ENCODE measurements around the gene CFAP74. TPM values are rescaled to one million over a fixed set of nuclear protein-coding genes. Genes with fewer than 3 reads are reported as not detected.

CFAP74 gene
- total RNA-seq, 1 donor from 2014 or later = not detected

DNA sequence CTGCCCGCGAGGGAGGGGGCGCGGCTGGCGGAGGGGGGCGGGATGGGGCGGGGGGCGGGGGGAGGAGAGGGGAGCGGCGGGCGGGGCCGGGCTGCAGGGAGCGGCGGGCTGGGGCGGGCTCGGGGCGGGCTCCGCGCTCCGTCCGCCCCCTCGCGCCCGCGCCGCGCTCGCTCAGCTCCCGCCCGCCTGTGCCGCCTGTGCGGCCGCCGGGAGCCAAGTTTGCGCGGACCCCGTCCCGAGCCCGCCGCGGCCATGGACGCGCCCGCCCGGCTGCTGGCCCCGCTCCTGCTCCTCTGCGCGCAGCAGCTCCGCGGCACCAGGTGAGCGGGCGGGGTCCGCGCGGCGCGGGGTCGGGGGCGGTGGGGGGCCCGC, 15.6 kb upstream of the CFAP74 start, which contains the start of gene GABRD:
Gene GABRD, plus strand, starts transcription at position 174 of the 372 bp plus-strand sequence. Its CDS starts 79 bp downstream, at position 253.
- no peak for DNase-seq (ENCODE audit: low read depth)
- H3K27me3 ChIP-seq (ENCODE audit: control insufficient read depth, insufficient read depth, low read length) = peaks cover 73% of the 10 kb centered on the region
- H3K36me3 ChIP-seq (ENCODE audit: control insufficient read depth, insufficient read depth, low read length) = no peaks in the 10 kb centered on the region
- TF ChIP-seq, protein P1, sequence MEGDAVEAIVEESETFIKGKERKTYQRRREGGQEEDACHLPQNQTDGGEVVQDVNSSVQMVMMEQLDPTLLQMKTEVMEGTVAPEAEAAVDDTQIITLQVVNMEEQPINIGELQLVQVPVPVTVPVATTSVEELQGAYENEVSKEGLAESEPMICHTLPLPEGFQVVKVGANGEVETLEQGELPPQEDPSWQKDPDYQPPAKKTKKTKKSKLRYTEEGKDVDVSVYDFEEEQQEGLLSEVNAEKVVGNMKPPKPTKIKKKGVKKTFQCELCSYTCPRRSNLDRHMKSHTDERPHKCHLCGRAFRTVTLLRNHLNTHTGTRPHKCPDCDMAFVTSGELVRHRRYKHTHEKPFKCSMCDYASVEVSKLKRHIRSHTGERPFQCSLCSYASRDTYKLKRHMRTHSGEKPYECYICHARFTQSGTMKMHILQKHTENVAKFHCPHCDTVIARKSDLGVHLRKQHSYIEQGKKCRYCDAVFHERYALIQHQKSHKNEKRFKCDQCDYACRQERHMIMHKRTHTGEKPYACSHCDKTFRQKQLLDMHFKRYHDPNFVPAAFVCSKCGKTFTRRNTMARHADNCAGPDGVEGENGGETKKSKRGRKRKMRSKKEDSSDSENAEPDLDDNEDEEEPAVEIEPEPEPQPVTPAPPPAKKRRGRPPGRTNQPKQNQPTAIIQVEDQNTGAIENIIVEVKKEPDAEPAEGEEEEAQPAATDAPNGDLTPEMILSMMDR (IDR thresholded peaks at IDR 0.05; ENCODE audit: insufficient read depth, low read length, poor library complexity, severe bottlenecking) = no peak
- no peak within 1 kb of the TSS for H3K4me3 ChIP-seq (ENCODE audit: low read depth, low read length)

DNA sequence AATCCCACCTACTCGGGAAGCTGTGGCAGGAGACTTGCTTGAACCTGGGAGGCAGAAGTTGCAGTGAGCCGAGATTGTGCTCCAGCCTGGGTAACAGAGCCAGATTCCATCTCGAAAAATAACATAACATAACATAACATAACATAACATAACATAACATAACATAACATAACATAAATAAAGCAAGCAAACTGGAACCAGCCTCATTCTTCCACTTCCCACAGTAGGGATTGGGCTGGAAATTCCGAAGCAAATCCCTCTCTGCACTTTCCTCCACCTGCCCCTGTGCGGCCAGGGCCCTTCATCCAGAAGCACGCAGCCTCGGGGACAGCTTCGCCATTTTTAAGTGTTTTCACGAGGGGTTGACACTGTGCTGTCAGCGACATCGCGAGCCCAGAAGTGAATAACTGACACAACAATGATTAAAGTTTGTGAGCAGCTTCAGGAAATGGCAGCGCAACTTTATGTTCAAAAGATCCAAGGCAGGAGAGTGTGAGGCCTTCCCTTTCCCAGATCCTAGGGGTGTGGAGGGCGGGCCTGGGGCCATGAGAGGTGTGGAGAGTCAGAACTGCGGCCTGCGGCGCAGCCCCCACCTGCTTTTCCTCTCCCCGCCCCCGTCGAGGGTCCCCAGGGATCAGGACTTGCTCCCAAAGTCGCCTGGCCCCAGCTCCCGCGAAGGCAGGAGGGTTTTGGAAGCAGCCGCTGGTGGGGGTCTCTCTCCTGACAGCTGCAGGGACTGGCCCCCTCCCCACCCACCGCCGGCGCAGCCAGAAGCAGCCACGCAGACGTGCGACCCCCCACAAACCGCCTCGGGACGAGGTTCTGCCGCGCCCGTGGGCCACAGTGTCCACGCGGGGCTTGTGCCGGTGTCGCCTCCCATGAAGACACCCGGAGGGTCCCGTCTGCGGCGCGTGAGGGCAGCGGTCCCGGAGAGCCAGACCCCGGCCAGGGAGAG, 14.9 kb upstream of the CFAP74 start:
- Histone ChIP-seq H3K4me3 (ENCODE audit: low read depth, low read length) (no peak overlapping the region), H3K27me3 (ENCODE audit: control insufficient read depth, insufficient read depth, low read length) (peaks cover 70% of the 10 kb centered on the region), H3K36me3 (ENCODE audit: control insufficient read depth, insufficient read depth, low read length) (no peaks in the 10 kb centered on the region)
- no peak for DNase-seq (ENCODE audit: low read depth)
- TF ChIP-seq, protein P1 (IDR thresholded peaks at IDR 0.05; ENCODE audit: insufficient read depth, low read length, poor library complexity, severe bottlenecking) = no peak

DNA sequence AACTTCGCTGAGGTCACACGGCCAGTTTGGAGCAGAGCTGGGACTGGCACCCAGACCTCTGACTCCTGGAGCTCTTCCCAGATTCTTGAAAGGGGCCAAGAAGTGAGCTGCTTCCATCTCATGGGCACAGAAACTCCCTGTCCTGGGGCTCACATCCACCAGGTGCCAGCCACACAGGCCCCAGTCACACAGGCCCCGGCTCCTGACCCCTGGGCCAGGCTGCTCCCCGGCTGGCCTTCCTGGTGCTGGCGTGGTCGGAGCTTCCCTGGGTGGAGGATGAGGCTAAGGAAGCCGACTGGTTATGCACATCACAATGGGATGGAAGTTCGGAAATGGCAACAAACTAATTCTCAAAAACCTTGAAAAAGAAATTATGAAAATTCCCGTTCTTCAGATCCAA, 12.5 kb upstream of the CFAP74 start:
- Histone ChIP-seq H3K4me3 (ENCODE audit: low read depth, low read length) (no peak overlapping the region), H3K36me3 (ENCODE audit: control insufficient read depth, insufficient read depth, low read length) (no peaks in the 10 kb centered on the region), H3K27me3 (ENCODE audit: control insufficient read depth, insufficient read depth, low read length) (peaks cover 47% of the 10 kb centered on the region)
- TF ChIP-seq, protein P1 (IDR thresholded peaks at IDR 0.05; ENCODE audit: insufficient read depth, low read length, poor library complexity, severe bottlenecking) = no peak
- DNase-seq (ENCODE audit: low read depth) = no peak

DNA sequence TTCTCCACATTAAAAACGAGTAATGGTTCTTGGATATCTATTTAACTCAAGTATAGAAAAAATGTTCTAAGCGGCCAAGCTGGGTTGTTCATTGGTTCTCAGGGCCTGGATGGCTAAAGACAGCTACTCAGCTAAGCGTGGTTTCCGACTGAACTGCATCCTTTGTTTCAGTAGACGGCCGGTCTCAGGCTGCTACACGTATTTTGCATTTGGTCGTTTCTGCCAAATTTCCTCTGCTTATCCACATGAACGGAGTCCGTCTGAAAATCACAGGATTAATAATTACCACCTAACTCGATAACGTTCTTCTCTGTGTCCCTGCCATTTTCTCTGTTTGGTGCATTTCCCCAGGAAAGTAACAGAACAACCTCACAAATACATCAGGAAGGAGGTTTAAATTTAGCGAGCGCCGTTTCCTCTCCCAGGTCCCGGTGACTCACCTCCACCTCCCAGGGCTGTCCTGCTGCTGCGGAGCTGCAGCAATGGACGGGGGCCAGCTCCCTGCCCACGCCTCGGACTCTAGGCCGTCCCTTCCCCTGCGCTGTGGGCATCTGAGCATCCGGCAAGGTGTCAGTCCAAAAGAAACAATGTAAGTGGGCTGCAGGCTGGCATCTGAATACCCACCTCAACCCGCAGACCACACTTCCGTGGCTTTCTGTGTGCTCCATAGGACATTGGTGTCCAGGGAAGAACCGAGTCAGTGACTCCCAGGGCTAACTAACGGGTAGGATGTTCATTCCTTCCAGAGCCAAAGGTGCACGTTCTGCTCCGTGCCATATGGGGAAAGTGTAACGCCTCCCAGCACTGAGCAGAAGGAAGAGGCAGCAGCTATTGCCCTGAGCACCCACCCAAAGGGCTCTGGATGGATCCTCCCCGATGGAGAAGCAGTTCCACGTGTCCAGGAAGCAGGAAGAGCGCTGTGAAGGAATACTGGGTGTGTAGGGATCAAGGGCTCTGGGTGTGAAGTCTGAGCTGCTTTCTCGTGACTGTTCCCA, 11.5 kb upstream of the CFAP74 start:
- H3K27me3 ChIP-seq (ENCODE audit: control insufficient read depth, insufficient read depth, low read length) = peaks cover 41% of the 10 kb centered on the region
- no peak overlapping the region for H3K4me3 ChIP-seq (ENCODE audit: low read depth, low read length)
- TF ChIP-seq, protein P1 (IDR thresholded peaks at IDR 0.05; ENCODE audit: insufficient read depth, low read length, poor library complexity, severe bottlenecking) = no peak
- no peak for DNase-seq (ENCODE audit: low read depth)
- no peaks in the 10 kb centered on the region for H3K36me3 ChIP-seq (ENCODE audit: control insufficient read depth, insufficient read depth, low read length)

DNA sequence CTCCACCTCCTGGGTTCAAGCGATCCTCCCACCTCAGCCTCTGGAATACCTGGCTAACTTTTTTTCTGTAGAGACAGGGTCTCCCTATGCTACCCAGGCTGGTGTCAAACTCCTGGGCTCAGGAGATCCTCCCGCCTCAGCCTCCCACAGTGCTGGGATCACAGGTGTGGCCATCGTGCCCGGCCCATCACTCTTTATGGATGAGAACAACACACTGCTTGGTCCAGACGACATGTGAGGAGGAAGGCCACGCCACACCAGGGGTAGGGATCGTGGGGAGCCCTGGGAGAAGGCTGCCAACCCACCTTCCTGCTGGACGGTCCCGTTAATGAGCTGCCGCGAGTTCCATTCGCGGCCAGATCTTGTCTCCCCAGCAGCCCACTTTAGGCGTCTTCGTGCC, 10.6 kb upstream of the CFAP74 start:
- Histone ChIP-seq H3K36me3 (ENCODE audit: control insufficient read depth, insufficient read depth, low read length) (no peaks in the 10 kb centered on the region), H3K4me3 (ENCODE audit: low read depth, low read length) (no peak overlapping the region), H3K27me3 (ENCODE audit: control insufficient read depth, insufficient read depth, low read length) (peaks cover 41% of the 10 kb centered on the region)
- DNase-seq (ENCODE audit: low read depth) = no peak
- TF ChIP-seq, protein P1 (IDR thresholded peaks at IDR 0.05; ENCODE audit: insufficient read depth, low read length, poor library complexity, severe bottlenecking) = no peak

Data from kidney epithelial cell (primary cell).